SK-N-SH (cell line): Measurements from ENCODE around the gene OR2AT4. TPM values are rescaled to one million over a fixed set of nuclear protein-coding genes. Genes with fewer than 3 reads are reported as not detected.

Experiments
- CTCF ChIA-PET: fragments of 300-600, 350-600 bp; formaldehyde crosslinking; extraction: SDS; loops from one replicate; lab custom pipeline; 2021; lab: Yijun Ruan, JAX
- POLR2A ChIA-PET: fragments of 350-600 bp; sonication (Branson Sonifier 250); formaldehyde crosslinking; extraction: SDS; loops from one replicate; lab custom pipeline; 2020; ENCODE audit warnings: antibody characterized with exemption, inconsistent platforms; lab: Yijun Ruan, JAX
- DNase-seq: peaks from one replicate; pipeline ENCODE4 v3.0.0; 2012
- H2AFZ ChIP-seq: fragments of 200-600 bp; sonication (generic); 2 replicates; pipeline ENCODE4 v1.8.1; 2016; ENCODE audit warnings: antibody characterized with exemption, mild to moderate bottlenecking, low read depth
- H3F3A ChIP-seq: fragments of 200-600 bp; sonication (generic); replicated peaks from 2 replicates; pipeline ENCODE3; 2016; ENCODE audit warnings: antibody characterized with exemption, mild to moderate bottlenecking; ENCODE audit not compliant: insufficient read depth
- H3K27ac ChIP-seq, 2 experiments: fragments of 200-500 bp in 1 of 2; fragments of 200-600 bp in 1 of 2; sonication (Bioruptor generic) in 1 of 2; sonication (generic), shearing (Covaris generic) in 1 of 2; 2 replicates each; pipeline versions ENCODE4 v1.5.1 to v1.6.1; 2014 to 2016; ENCODE audit warnings: low read depth in 2 of 2, inconsistent platforms in 1 of 2, low read length in 1 of 2, mild to moderate bottlenecking in 1 of 2, mixed read lengths in 1 of 2
- H3K27me3 ChIP-seq: fragments of 200-600 bp; sonication (generic), shearing (Covaris generic); 2 replicates; pipeline ENCODE4 v1.6.1; 2016; ENCODE audit warnings: mixed run types; ENCODE audit not compliant: insufficient read depth
- H3K36me3 ChIP-seq, 2 experiments: fragments of 200-500 bp in 1 of 2; fragments of 200-600 bp in 1 of 2; sonication (Bioruptor generic) in 1 of 2; sonication (generic) in 1 of 2; replicated peaks in 1 of 2; 2 replicates each; pipeline versions ENCODE3 to v1.5.1; 2014 to 2016; ENCODE audit warnings: low read length in 1 of 2, mild to moderate bottlenecking in 1 of 2; ENCODE audit not compliant: insufficient read depth in 2 of 2, control insufficient read depth in 1 of 2
- H3K4me1 ChIP-seq, 2 experiments: fragments of 200-500 bp in 1 of 2; fragments of 200-600 bp in 1 of 2; sonication (Bioruptor generic) in 1 of 2; sonication (generic), shearing (Covaris generic) in 1 of 2; 2 replicates each; pipeline versions ENCODE4 v1.5.1 to v1.6.1; 2014 to 2016; ENCODE audit warnings: low read depth in 1 of 2, low read length in 1 of 2, mixed run types in 1 of 2; ENCODE audit not compliant: insufficient read depth in 2 of 2, control insufficient read depth in 1 of 2
- H3K4me2 ChIP-seq: fragments of 200-600 bp; sonication (generic), shearing (Covaris generic); 2 replicates; pipeline ENCODE4 v1.6.1; 2017; ENCODE audit warnings: mixed run types
- H3K4me3 ChIP-seq, 2 experiments: fragments of 200-500 bp in 1 of 2; fragments of 200-600 bp in 1 of 2; sonication (Bioruptor generic) in 1 of 2; sonication (generic), shearing (Covaris generic) in 1 of 2; 2 replicates each; pipeline versions ENCODE4 v1.5.1 to v1.8.1; 2014 to 2016; ENCODE audit warnings: low read depth in 2 of 2, inconsistent platforms in 1 of 2, low read length in 1 of 2, mild to moderate bottlenecking in 1 of 2, mixed read lengths in 1 of 2, moderate library complexity in 1 of 2
- H3K79me2 ChIP-seq: fragments of 200-600 bp; sonication (generic); 2 replicates; pipeline ENCODE4 v1.8.1; 2017; ENCODE audit warnings: mild to moderate bottlenecking; ENCODE audit not compliant: insufficient read depth
- H3K9ac ChIP-seq: fragments of 200-600 bp; sonication (generic); 2 replicates; pipeline ENCODE4 v1.6.1; 2017; ENCODE audit warnings: mixed run types
- H3K9me2 ChIP-seq: fragments of 200-600 bp; sonication (generic); 2 replicates; pipeline ENCODE4 v1.6.1; 2017; ENCODE audit warnings: mixed run types
- H3K9me3 ChIP-seq: fragments of 200-600 bp; sonication (generic); 2 replicates; pipeline ENCODE4 v1.6.1; 2017; ENCODE audit warnings: mixed run types, mild to moderate bottlenecking, moderate library complexity
- H4K20me1 ChIP-seq: fragments of 200-600 bp; sonication (generic); 2 replicates; pipeline ENCODE4 v1.6.1; 2017; ENCODE audit warnings: mild to moderate bottlenecking, mixed run types; ENCODE audit not compliant: insufficient read depth
- EP300 ChIP-seq, 2 experiments: IDR thresholded peaks; 2 replicates each; pipeline versions ENCODE4 v1.4.0 to v1.6.1; 2012; ENCODE audit warnings: borderline replicate concordance in 1 of 2, low read depth in 1 of 2, low read length in 1 of 2
- FOSL2 ChIP-seq: IDR thresholded peaks from 2 replicates; pipeline ENCODE4 v1.4.0; 2012; ENCODE audit warnings: low read depth, mild to moderate bottlenecking, moderate library complexity, borderline replicate concordance
- JUND ChIP-seq: IDR thresholded peaks from 2 replicates; pipeline ENCODE4 v1.4.0; 2012
- MEF2A ChIP-seq: IDR thresholded peaks from 2 replicates; pipeline ENCODE4 v1.4.0; 2012; ENCODE audit warnings: low read depth, borderline replicate concordance
- MXI1 ChIP-seq: IDR thresholded peaks from 2 replicates; pipeline ENCODE4 v1.6.1; 2012; ENCODE audit warnings: mild to moderate bottlenecking, low read depth, low read length, improper control_type of control experiment
- POLR2AphosphoS5 ChIP-seq: IDR thresholded peaks from 2 replicates; pipeline ENCODE4 v1.6.1; 2012; ENCODE audit warnings: low read depth, low read length
- RCOR1 ChIP-seq: fragments of 150-350 bp; IDR thresholded peaks from 2 replicates; pipeline ENCODE4 v1.6.1; 2017; ENCODE audit warnings: antibody characterized with exemption, low read length
- SIN3A ChIP-seq: IDR thresholded peaks from 2 replicates; pipeline ENCODE4 v1.6.1; 2012; ENCODE audit warnings: low read depth, mild to moderate bottlenecking, low read length, moderate library complexity, borderline replicate concordance
- TAF1 ChIP-seq: IDR thresholded peaks from 2 replicates; pipeline ENCODE4 v1.6.1; 2012; ENCODE audit warnings: low read depth, mild to moderate bottlenecking, low read length, moderate library complexity, borderline replicate concordance
- WGBS: methylation state at CpG from one replicate; pipeline ENCODE4 v1.1.6; 2017; ENCODE audit warnings: low lambda C conversion rate; 5-methylcytosine and 5-hydroxymethylcytosine counted together
- polyA plus RNA-seq, 3 experiments: library from polyadenylated mRNA; depleted of rRNA; stranded (reverse); fragments of >200 nt; gene quantifications; 2 replicates each; pipeline ENCODE4 v1.2.3, GENCODE V29; 2012
- TF ChIP-seq, protein P1 (sequence below): IDR thresholded peaks from 2 replicates; pipeline ENCODE4 v1.4.0; 2012; ENCODE audit warnings: low read depth
- TF ChIP-seq, protein P2 (sequence below): IDR thresholded peaks from 2 replicates; pipeline ENCODE4; 2012
- TF ChIP-seq, protein P3 (sequence below): fragments of 150-350 bp; IDR thresholded peaks from 2 replicates; pipeline ENCODE4 v1.6.1; 2016; ENCODE audit warnings: mild to moderate bottlenecking, low read depth, low read length
- TF ChIP-seq, protein P4 (sequence below): fragments of 150-350 bp; IDR thresholded peaks from 2 replicates; pipeline ENCODE4 v1.6.1; 2017; ENCODE audit warnings: antibody characterized with exemption, low read length, low read depth, borderline replicate concordance
- TF ChIP-seq, protein P5 (sequence below): IDR thresholded peaks from 2 replicates; pipeline ENCODE4 v1.4.0; 2012; ENCODE audit warnings: low read depth, borderline replicate concordance

Gene OR2AT4
- polyA plus RNA-seq, 1 of the 3 experiments (the other 2 are of a cell fraction): not detected

DNA sequence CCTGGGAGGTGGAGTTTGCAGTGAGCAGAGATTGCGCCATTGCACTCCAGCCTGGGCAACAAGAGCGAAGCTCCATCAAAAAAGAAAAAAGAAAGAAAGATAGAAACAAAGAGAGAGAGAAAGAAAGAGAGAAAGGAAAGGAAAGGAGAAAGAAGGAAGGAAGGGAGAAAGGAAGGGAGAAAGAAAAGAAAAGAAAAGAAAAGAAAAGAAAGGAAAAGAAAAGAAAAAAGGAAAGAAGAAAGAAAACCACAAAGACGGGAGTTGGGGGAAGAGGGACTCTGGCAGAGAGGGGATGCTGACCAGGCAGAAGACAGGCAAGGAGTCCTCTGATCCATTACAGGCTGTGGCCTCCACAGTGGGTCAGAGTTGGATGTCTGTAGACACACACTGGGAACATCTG is 35.4 kb upstream of the OR2AT4 start:
- Histone ChIP-seq H2AFZ (no peak overlapping the region), H3F3A (no peaks in the 10 kb centered on the region), H3K27me3 (peaks cover 13% of the 10 kb centered on the region; the same call in 1 of the 2 replicates), H3K9me3 (no peaks in the 10 kb centered on the region), H3K4me2 (no peak overlapping the region), H3K9ac (no peak overlapping the region), H3K9me2 (no peaks in the 10 kb centered on the region), H4K20me1 (no peaks in the 10 kb centered on the region), H3K36me3 (no peaks in the 10 kb centered on the region), H3K27ac (no peak overlapping the region), H3K4me3 (no peak overlapping the region), H3K4me1 (no peaks in the 10 kb centered on the region; a peak in 1 of 4 replicates), H3K79me2 (no peaks in the 10 kb centered on the region)
- DNase-seq: no peak
- ChIA-PET POLR2A (no interaction called here), CTCF (interaction anchor here (0.8 to 10.3 kb wide), 6 partner anchors 10 to 117 kb away, joined by 3 to 111 read pairs (median 8); partner anchors contain the start of gene TPBGL)
- 78% methylated on average over 3 of the region's 3 CpGs for WGBS
- TF ChIP-seq TAF1 (no peak), RCOR1 (no peak), JUND (no peak), MXI1 (no peak), EP300 (IDR thresholded peaks at IDR 0.05; ENCODE audit: borderline replicate concordance in 1 of 2, low read depth in 1 of 2, low read length in 1 of 2) (no peak), SIN3A (no peak), FOSL2 (no peak), POLR2AphosphoS5 (no peak), MEF2A (no peak)
- TF ChIP-seq, protein P1, sequence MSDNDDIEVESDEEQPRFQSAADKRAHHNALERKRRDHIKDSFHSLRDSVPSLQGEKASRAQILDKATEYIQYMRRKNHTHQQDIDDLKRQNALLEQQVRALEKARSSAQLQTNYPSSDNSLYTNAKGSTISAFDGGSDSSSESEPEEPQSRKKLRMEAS: no peak
- TF ChIP-seq, protein P2, sequence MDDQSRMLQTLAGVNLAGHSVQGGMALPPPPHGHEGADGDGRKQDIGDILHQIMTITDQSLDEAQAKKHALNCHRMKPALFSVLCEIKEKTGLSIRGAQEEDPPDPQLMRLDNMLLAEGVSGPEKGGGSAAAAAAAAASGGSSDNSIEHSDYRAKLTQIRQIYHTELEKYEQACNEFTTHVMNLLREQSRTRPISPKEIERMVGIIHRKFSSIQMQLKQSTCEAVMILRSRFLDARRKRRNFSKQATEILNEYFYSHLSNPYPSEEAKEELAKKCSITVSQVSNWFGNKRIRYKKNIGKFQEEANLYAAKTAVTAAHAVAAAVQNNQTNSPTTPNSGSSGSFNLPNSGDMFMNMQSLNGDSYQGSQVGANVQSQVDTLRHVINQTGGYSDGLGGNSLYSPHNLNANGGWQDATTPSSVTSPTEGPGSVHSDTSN: no peak
- TF ChIP-seq, protein P3, sequence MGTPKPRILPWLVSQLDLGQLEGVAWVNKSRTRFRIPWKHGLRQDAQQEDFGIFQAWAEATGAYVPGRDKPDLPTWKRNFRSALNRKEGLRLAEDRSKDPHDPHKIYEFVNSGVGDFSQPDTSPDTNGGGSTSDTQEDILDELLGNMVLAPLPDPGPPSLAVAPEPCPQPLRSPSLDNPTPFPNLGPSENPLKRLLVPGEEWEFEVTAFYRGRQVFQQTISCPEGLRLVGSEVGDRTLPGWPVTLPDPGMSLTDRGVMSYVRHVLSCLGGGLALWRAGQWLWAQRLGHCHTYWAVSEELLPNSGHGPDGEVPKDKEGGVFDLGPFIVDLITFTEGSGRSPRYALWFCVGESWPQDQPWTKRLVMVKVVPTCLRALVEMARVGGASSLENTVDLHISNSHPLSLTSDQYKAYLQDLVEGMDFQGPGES: no peak
- TF ChIP-seq, protein P4, sequence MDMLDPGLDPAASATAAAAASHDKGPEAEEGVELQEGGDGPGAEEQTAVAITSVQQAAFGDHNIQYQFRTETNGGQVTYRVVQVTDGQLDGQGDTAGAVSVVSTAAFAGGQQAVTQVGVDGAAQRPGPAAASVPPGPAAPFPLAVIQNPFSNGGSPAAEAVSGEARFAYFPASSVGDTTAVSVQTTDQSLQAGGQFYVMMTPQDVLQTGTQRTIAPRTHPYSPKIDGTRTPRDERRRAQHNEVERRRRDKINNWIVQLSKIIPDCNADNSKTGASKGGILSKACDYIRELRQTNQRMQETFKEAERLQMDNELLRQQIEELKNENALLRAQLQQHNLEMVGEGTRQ: no peak
- TF ChIP-seq, protein P5, sequence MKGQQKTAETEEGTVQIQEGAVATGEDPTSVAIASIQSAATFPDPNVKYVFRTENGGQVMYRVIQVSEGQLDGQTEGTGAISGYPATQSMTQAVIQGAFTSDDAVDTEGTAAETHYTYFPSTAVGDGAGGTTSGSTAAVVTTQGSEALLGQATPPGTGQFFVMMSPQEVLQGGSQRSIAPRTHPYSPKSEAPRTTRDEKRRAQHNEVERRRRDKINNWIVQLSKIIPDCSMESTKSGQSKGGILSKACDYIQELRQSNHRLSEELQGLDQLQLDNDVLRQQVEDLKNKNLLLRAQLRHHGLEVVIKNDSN: no peak
